ENCODE results near the gene PCARE. TPM values are rescaled to one million over a fixed set of nuclear protein-coding genes. Genes with fewer than 3 reads are reported as not detected.

The PCARE gene
- total and polyA plus RNA-seq, 2 experiments from 2014 or later = not detected

- no peaks in the 10 kb centered on the region for H3K79me2 ChIP-seq (replicated peaks; ENCODE audit: insufficient read depth)
- no peak for ATAC-seq
- TF ChIP-seq, protein P1, sequence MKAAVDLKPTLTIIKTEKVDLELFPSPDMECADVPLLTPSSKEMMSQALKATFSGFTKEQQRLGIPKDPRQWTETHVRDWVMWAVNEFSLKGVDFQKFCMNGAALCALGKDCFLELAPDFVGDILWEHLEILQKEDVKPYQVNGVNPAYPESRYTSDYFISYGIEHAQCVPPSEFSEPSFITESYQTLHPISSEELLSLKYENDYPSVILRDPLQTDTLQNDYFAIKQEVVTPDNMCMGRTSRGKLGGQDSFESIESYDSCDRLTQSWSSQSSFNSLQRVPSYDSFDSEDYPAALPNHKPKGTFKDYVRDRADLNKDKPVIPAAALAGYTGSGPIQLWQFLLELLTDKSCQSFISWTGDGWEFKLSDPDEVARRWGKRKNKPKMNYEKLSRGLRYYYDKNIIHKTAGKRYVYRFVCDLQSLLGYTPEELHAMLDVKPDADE (IDR thresholded peaks at IDR 0.05) = no peak
- no peak for TF ChIP-seq ZNF331 (CRISPR knock-in tag; IDR thresholded peaks at IDR 0.05; ENCODE audit: low read depth)
- no peak for TF ChIP-seq EZH2phosphoT487 (IDR thresholded peaks at IDR 0.05; ENCODE audit: unreplicated experiment)
- TF ChIP-seq, protein P2, sequence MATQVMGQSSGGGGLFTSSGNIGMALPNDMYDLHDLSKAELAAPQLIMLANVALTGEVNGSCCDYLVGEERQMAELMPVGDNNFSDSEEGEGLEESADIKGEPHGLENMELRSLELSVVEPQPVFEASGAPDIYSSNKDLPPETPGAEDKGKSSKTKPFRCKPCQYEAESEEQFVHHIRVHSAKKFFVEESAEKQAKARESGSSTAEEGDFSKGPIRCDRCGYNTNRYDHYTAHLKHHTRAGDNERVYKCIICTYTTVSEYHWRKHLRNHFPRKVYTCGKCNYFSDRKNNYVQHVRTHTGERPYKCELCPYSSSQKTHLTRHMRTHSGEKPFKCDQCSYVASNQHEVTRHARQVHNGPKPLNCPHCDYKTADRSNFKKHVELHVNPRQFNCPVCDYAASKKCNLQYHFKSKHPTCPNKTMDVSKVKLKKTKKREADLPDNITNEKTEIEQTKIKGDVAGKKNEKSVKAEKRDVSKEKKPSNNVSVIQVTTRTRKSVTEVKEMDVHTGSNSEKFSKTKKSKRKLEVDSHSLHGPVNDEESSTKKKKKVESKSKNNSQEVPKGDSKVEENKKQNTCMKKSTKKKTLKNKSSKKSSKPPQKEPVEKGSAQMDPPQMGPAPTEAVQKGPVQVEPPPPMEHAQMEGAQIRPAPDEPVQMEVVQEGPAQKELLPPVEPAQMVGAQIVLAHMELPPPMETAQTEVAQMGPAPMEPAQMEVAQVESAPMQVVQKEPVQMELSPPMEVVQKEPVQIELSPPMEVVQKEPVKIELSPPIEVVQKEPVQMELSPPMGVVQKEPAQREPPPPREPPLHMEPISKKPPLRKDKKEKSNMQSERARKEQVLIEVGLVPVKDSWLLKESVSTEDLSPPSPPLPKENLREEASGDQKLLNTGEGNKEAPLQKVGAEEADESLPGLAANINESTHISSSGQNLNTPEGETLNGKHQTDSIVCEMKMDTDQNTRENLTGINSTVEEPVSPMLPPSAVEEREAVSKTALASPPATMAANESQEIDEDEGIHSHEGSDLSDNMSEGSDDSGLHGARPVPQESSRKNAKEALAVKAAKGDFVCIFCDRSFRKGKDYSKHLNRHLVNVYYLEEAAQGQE (IDR thresholded peaks at IDR 0.05; ENCODE audit: unreplicated experiment) = no peak
- no peak for TF ChIP-seq ZNF462 (CRISPR knock-in tag; IDR thresholded peaks at IDR 0.05)
- TF ChIP-seq, protein P3, sequence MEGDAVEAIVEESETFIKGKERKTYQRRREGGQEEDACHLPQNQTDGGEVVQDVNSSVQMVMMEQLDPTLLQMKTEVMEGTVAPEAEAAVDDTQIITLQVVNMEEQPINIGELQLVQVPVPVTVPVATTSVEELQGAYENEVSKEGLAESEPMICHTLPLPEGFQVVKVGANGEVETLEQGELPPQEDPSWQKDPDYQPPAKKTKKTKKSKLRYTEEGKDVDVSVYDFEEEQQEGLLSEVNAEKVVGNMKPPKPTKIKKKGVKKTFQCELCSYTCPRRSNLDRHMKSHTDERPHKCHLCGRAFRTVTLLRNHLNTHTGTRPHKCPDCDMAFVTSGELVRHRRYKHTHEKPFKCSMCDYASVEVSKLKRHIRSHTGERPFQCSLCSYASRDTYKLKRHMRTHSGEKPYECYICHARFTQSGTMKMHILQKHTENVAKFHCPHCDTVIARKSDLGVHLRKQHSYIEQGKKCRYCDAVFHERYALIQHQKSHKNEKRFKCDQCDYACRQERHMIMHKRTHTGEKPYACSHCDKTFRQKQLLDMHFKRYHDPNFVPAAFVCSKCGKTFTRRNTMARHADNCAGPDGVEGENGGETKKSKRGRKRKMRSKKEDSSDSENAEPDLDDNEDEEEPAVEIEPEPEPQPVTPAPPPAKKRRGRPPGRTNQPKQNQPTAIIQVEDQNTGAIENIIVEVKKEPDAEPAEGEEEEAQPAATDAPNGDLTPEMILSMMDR (conservative IDR thresholded peaks at IDR 0.05; ENCODE audit: low read depth in 2 of 2) = no peak
- no peak for TF ChIP-seq CREB1 (CRISPR knock-in tag; IDR thresholded peaks at IDR 0.05; ENCODE audit: low read depth)
- TF ChIP-seq ZNF114 (CRISPR knock-in tag; IDR thresholded peaks at IDR 0.05) = no peak
- TF ChIP-seq EZH2 (IDR thresholded peaks at IDR 0.05; ENCODE audit: low read depth, unreplicated experiment) = no peak
- no peak for TF ChIP-seq NANOG (IDR thresholded peaks at IDR 0.05; ENCODE audit: borderline replicate concordance)
- no peak for TF ChIP-seq JUNB (IDR thresholded peaks at IDR 0.05; ENCODE audit: unreplicated experiment)
- no peak for TF ChIP-seq POLR2AphosphoS5 (IDR thresholded peaks at IDR 0.05; ENCODE audit: low read depth)
- H3K36me3 ChIP-seq (ENCODE audit: insufficient read depth) = no peaks in the 10 kb centered on the region
- H2AFZ ChIP-seq = no peak overlapping the region
- H3K9me3 Mint-ChIP-seq = no peaks in the 10 kb centered on the region
- H3K9me2 ChIP-seq (ENCODE audit: insufficient read depth) = no peaks in the 10 kb centered on the region
- peaks cover 6% of the 10 kb centered on the region for H3K4me1 ChIP-seq (ENCODE audit: insufficient read depth)
- peaks cover 3% of the 10 kb centered on the region; the same call in 1 of the 3 replicates for H3K36me3 Mint-ChIP-seq (ENCODE audit: low read depth)
- H3K4me2 ChIP-seq = no peak overlapping the region
- DNase-seq (ENCODE audit: low spot score) = no peak
- peaks cover 51% of the 10 kb centered on the region for H3K27me3 ChIP-seq (ENCODE audit: insufficient read depth)
- H3K27ac Mint-ChIP-seq = no peak overlapping the region
- no peaks in the 10 kb centered on the region for H4K20me1 ChIP-seq (replicated peaks; ENCODE audit: insufficient read depth)
- no peak overlapping the region for H3K4me3 Mint-ChIP-seq
- H3K4me3 ChIP-seq = no peak overlapping the region
- peaks cover 42% of the 10 kb centered on the region for H3K27me3 Mint-ChIP-seq (ENCODE audit: insufficient read depth, low read depth, poor library complexity)
- H3F3A ChIP-seq (replicated peaks; ENCODE audit: low read depth) = no peaks in the 10 kb centered on the region
- no peak overlapping the region for H3K27ac ChIP-seq (ENCODE audit: low read depth)
- peaks cover 2% of the 10 kb centered on the region for H3K4me1 Mint-ChIP-seq
These were observed 38.1 kb upstream of the PCARE start for GRCh38 chr2:29112379-29112778.
